Naive thymus-derived CD8-positive, alpha-beta T cell (primary cell): ENCODE measurements around the gene RNF182. TPM values are rescaled to one million over a fixed set of nuclear protein-coding genes. Genes with fewer than 3 reads are reported as not detected.

Source experiments
- polyA plus RNA-seq, 3 donors: library from polyadenylated mRNA; unstranded; fragments of 300-500 nt; fragmentation: Illumina TruSeq; gene quantifications; one replicate each; pipeline ENCODE4 v1.2.3, GENCODE V29; 2021
- total RNA-seq, 8 experiments: library from RNA in 2 of 8; stranded (reverse) in 2 of 8; gene quantifications; one replicate each; pipeline ENCODE4 v1.2.3 and lab custom pipeline; 2021 to 2026

The RNF182 gene
- total and polyA plus RNA-seq, 5 experiments from 2014 or later = not detected

Other genes starting within 250 kb of the RNF182 start
- gene RANBP9, start 213.1 kb upstream of the RNF182 start, total RNA-seq = 10 to 100 TPM; 50.4 to 57.2 TPM
- 1 to 10 TPM; 1.9 to 5.6 (median 3.9) TPM for gene RANBP9, start 213.1 kb upstream of the RNF182 start, polyA plus RNA-seq
- gene MCUR1, start 110.4 kb upstream of the RNF182 start, total RNA-seq = 10 to 100 TPM in 1 of 2 experiments, 1 to 10 TPM in 1; 8.4 to 12.2 TPM
- 1 to 10 TPM; 5.9 to 9.7 (median 6.6) TPM for gene MCUR1, start 110.4 kb upstream of the RNF182 start, polyA plus RNA-seq
- 10 to 100 TPM; 10.3 to 10.4 TPM for gene CD83, start 192.8 kb downstream of the RNF182 start, total RNA-seq
- gene CD83, start 192.8 kb downstream of the RNF182 start, polyA plus RNA-seq = 1 to 10 TPM; 1.6 to 2.9 (median 1.8) TPM